DMS153 (cell line): ENCODE measurements around the gene SMOC2.
"Not testable (repeated sequence)": the region's sequence is repeated elsewhere in the genome, so short reads cannot be mapped to it uniquely, and the experiment has no call there.

Experiments
- DNase-seq: peaks from one replicate; lab custom pipeline; 2025; lab: John Stamatoyannopoulos, UW

Gene SMOC2

GRCh38 chr6:168517742-168518347, 76.9 kb downstream of the SMOC2 start:
- no peak for DNase-seq

- DNase-seq, result no peak
Measured at GRCh38 chr6:168518348-168518745, 77.4 kb downstream of the SMOC2 start.

- DNase-seq, result no peak
Measured at GRCh38 chr6:168518867-168519266, 77.9 kb downstream of the SMOC2 start.

DNA sequence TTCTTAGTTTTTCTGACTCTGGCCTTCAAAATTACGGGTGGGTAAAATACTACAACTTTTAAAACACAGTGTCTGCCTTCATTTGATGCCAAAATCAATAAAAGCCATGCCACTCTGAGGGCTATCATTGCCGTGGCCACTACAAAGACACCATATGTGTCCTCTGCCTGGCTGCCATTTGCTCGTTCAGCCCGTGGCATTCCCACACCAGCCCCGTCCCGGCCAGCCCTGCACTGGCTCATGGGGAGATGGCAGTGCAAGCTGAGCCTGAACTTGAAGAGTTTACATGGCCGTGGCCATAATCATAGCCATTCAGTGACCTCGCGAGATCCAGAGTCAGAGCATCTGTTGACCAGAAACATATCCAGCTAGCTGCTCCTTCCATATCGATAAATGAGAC, 79.2 kb downstream of the SMOC2 start:
- no peak for DNase-seq

DNA sequence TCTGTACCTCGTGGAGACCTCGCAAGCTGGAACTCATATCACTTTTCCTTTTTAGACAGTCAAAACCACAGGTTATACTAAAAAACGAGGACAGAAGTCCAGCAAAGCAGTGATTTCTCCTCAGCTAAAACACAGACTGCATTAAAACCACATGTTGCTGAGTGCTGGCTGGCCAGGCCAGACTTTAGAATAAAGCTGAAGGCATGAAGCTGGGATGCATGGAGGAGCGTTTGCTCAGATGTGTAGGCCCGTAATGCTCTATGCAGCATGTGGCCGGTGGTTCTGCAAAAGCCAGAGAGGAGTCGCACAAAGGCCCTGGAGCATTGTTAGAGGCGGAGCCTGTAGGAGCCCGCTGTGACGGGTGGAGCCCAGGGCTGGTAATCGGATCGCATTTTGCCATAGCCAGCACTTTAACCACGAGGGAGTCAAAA, 83.6 kb downstream of the SMOC2 start:
- DNase-seq, result peak; percentile 83

GRCh38 chr6:168525114-168525513, 84.1 kb downstream of the SMOC2 start:
- no peak for DNase-seq

DNA sequence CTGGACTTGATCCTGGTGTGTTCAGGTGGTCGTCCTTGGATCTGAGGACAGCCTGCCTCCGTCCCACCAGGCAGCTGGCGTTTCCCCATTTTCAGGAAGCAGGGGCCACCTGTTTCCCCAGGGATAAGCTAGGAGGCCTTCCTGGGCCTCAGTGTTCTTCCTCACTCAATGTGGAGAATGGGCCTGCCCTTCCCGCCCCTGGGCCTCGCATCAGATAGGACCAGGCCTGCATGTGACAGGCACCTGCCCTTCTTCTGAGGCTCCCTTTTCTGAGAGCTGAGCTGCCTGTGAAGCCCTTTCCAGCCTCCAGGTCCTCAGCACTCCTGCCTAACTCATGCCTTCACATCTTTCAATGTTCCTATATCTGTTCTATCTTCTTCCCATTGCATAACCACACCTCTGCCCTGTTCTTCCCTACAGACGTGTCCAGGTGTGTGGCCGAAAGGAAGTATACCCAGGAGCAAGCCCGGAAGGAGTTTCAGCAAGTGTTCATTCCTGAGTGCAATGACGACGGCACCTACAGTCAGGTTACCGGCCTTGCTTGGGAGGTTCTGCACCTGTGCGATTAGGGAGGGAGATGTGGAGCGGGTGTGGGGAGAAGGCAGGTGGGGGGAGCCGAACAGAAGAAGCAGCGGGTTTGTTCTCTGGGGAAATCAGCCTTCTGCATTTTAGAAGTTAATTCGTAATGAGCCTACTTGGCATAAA, 85.1 kb downstream of the SMOC2 start:
- no peak for DNase-seq

DNA sequence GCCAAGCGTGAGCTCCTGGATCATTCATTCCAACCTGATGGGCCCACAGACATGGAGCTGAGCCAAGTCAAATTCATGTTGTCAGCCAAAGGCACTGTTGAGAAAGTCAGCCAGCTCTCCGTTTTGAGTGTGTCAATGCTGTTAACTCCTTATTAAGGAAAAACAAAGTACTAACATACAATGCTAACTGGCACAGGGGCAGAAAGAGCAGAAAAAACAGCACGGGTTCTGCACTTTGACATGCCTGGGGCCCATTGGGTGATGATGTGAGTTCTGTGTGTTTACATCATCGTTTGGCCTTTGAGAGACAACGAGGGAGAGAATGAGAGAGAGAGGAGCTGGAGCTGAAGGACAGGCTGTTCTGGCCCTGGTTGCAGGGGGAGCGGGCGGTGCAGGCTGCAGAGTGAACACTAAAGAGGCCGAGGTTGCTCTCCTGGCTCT, 85.9 kb downstream of the SMOC2 start:
- peak; percentile 25 for DNase-seq

GRCh38 chr6:168527451-168528210, 86.6 kb downstream of the SMOC2 start:
- no peak for DNase-seq

DNA sequence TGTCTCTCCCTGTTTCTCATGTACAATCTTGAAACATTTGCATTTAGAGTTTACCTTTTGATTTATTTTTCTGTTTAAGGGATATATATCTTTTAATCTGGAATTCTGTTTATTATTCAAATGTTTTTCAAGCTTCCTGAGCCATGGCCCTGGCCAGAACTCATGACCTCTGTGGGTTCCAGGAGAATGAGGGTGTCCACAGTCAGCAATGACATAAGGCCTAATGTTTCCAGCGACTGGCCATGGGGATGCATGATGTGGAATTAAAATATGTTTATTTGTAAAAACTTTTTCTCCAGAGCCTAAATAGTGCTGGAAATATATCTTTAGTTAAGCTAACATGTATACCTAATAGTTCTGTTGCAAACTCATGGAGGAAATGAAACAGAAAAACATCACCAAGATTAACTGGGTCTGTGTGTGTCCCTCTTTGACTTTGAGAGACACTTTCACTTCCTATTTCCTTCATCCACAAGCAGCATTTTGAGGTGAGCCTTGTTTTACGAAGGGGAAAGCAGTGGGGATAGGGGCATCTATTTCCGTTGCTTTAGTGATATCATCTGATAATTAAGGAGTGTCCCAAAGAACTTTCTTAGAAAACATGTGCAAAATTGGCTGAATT, 87.6 kb downstream of the SMOC2 start:
- DNase-seq, result no peak

GRCh38 chr6:168529214-168529613, 88.2 kb downstream of the SMOC2 start:
- no peak for DNase-seq

GRCh38 chr6:168530653-168531071, 89.7 kb downstream of the SMOC2 start:
- DNase-seq, result no peak

DNA sequence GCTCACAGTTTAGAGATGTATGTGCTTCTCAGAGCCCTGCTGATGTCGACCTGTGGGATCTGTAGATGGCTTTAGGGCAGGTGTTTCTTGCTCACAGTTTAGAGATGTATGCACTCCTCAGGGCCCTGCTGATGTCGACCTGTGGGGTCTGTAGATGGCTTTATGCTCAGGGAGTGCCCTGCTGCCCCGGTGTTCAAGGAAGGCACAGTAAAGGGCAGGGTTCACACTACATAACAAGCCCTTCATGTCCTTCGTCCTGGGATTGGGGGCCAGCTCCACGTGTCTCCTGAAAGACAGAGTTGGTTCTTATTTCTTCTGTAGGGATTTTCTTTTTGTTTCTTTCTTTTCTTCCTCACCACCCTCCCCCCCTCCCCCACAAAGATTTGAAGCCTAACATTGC, 91.1 kb downstream of the SMOC2 start:
- DNase-seq, result no peak

GRCh38 chr6:168533414-168533813, 92.4 kb downstream of the SMOC2 start:
- peak; percentile 26 for DNase-seq

GRCh38 chr6:168534265-168534664, 93.3 kb downstream of the SMOC2 start:
- no peak for DNase-seq

DNA sequence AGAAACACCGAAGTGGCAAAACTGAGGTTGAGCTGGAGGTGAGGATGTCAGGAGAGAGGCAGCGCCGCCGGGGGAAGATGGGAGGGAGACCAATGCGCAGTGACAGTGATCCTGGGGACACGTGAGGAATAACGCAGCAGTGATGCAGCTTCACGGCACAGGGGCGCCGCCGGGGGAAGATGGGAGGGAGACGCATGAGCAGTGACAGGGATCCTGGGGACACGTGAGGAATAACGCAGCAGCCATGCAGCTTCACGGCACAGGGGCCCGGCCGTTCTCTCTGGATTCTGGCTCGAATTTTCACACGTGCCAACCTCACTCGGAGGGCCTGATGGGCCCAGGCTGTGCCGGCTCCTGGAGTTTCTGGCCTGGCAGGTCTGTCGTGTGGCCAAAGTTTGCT, 94.7 kb downstream of the SMOC2 start:
- no peak for DNase-seq

DNA sequence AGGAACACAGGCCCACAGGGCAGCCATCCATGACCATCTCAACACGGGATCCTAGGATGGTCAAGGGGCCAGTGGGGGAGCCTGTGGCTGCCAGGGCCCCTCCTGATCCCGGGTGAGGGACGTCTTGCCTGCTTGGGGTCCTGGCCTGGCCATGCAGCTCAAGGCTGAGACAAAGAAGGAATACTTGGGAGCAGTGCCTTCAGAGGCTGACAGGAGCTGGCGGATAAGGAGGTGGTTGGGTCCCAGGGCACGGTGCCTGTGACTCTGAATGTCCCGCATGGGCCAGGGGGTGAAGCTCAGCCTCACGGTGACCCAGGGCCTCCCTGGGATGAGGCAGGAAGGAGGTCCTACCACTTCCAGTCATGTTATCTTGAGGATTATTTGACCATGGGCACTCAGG, 95.2 kb downstream of the SMOC2 start:
- no peak for DNase-seq

- no peak for DNase-seq
Measured at GRCh38 chr6:168536665-168537539, 95.9 kb downstream of the SMOC2 start.

DNA sequence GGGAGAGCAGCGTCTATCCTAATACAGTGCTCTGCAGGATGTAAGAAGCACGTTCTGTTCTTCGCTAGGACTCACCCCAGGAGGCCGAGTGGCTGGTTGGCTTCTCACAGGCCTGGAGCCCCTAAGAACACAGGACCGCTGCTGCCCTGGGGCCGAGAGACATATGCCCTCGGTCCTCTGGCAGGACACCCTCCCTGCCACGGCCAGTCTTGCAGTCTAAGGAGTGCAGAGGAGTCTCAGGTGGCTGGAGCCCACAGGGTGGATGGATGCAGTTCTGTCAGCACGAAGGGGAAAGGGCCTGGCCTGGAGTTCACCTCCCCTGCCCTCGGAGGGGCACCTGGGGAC, 96.5 kb downstream of the SMOC2 start:
- no peak for DNase-seq

- not testable (repeated sequence) for DNase-seq
Measured at GRCh38 chr6:168538188-168538891, 97.4 kb downstream of the SMOC2 start.
